HCT116 (cell line): ENCODE data around the gene EBI3. TPM values are rescaled to one million over a fixed set of nuclear protein-coding genes. Genes with fewer than 3 reads are reported as not detected.
A peak's percentile ranks its signal among the peaks of the same experiment; 100 is the strongest.
"Not testable (repeated sequence)": the region's sequence is repeated elsewhere in the genome, so short reads cannot be mapped to it uniquely, and the experiment has no call there.

ENCODE experiments used
- ATAC-seq: fragments of 200-7000 bp; cut with Tn5 transposase; 2 replicates; pipeline ENCODE4 v1.9.1; 2020; ENCODE audit warnings: mild to moderate bottlenecking, moderate library complexity
- BruUV-seq: library from RNA; stranded (reverse); fragments of 400-500 nt; replicated peaks from 2 replicates; lab custom pipeline; 2021; lab: Mats Ljungman, UMichigan
- CTCF ChIA-PET: fragments of 300-600 bp; sonication (Branson Sonifier 250); formaldehyde crosslinking; loops from one replicate; lab custom pipeline; 2021; ENCODE audit warnings: antibody characterized with exemption; lab: Charles Lee
- POLR2A ChIA-PET: fragments of 300-600, 350-600 bp; sonication (Branson Sonifier 250); formaldehyde crosslinking; loops from one replicate; lab custom pipeline; 2021; ENCODE audit warnings: antibody characterized with exemption; lab: Charles Lee
- RAD21 ChIA-PET, 2 experiments: fragments of 300-600 bp; sonication (Branson Sonifier 250); formaldehyde crosslinking; loops; one replicate each; lab custom pipeline; 2023; ENCODE audit warnings: low total read pairs in 2 of 2; ENCODE audit not compliant: uncharacterized antibody in 2 of 2, unreplicated experiment in 2 of 2, low non-redundant PET in 1 of 2; lab: Charles Lee
- DNase-seq: peaks from one replicate; pipeline ENCODE4 v3.0.0-alpha.2; 2010; ENCODE audit warnings: low read depth, low spot score
- H2AFZ ChIP-seq: fragments of 200-600 bp; shearing (Covaris generic), sonication (generic); 2 replicates; pipeline ENCODE4 v1.6.1; 2017; ENCODE audit warnings: low read depth, mixed run types, mixed read lengths, antibody characterized with exemption, low read length; ENCODE audit not compliant: poor library complexity, severe bottlenecking
- H3K27ac ChIP-seq: 2 replicates; pipeline ENCODE4 v1.5.1; 2012; ENCODE audit warnings: low read depth, low read length
- H3K27me3 ChIP-seq: fragments of 200-600 bp; sonication (generic); 2 replicates; pipeline ENCODE4 v1.6.1; 2016; ENCODE audit warnings: mixed run types, low read length, mixed read lengths; ENCODE audit not compliant: insufficient read depth
- H3K36me3 ChIP-seq, 2 experiments: fragments of 200-500 bp in 1 of 2; fragments of 200-600 bp in 1 of 2; sonication (Bioruptor generic) in 1 of 2; sonication (generic) in 1 of 2; 2 replicates each; pipeline versions ENCODE4 v1.5.1 to v1.6.1; 2014 to 2016; ENCODE audit warnings: low read length in 2 of 2, inconsistent platforms in 1 of 2, mixed read lengths in 1 of 2, mixed run types in 1 of 2; ENCODE audit not compliant: insufficient read depth in 2 of 2, control insufficient read depth in 1 of 2
- H3K4me1 ChIP-seq, 2 experiments: fragments of 200-600 bp in 1 of 2; sonication (generic) in 1 of 2; 2 replicates each; pipeline versions ENCODE4 v1.5.1 to v1.6.1; 2012 to 2017; ENCODE audit warnings: low read length in 2 of 2, inconsistent platforms in 1 of 2, mild to moderate bottlenecking in 1 of 2, mixed read lengths in 1 of 2, mixed run types in 1 of 2, moderate library complexity in 1 of 2; ENCODE audit not compliant: insufficient read depth in 2 of 2, control insufficient read depth in 1 of 2
- H3K4me2 ChIP-seq: fragments of 200-600 bp; sonication (generic); 2 replicates; pipeline ENCODE4 v1.6.1; 2017; ENCODE audit warnings: mixed run types, low read length, mixed read lengths
- H3K4me3 ChIP-seq, 2 experiments: fragments of 200-600 bp in 1 of 2; sonication (generic) in 1 of 2; replicated peaks in 1 of 2; 2 replicates each; pipeline ENCODE4 v1.5.1; 2011 to 2016; ENCODE audit warnings: low read length in 2 of 2, control low read depth in 1 of 2, low read depth in 1 of 2, mild to moderate bottlenecking in 1 of 2, mixed read lengths in 1 of 2, mixed run types in 1 of 2
- H3K79me2 ChIP-seq: fragments of 200-600 bp; sonication (generic); 2 replicates; pipeline ENCODE4 v1.6.1; 2017; ENCODE audit warnings: mild to moderate bottlenecking, mixed run types, low read length, moderate library complexity, mixed read lengths; ENCODE audit not compliant: insufficient read depth
- H3K9ac ChIP-seq: fragments of 200-600 bp; sonication (generic); 2 replicates; pipeline ENCODE4 v1.6.1; 2016; ENCODE audit warnings: low read length, mixed read lengths
- H3K9me2 ChIP-seq: fragments of 200-600 bp; sonication (generic), shearing (Covaris generic); 2 replicates; pipeline ENCODE4 v1.6.1; 2017; ENCODE audit warnings: mixed run types, mild to moderate bottlenecking, moderate library complexity; ENCODE audit not compliant: insufficient read depth
- H3K9me3 ChIP-seq, 2 experiments: fragments of 200-500 bp in 1 of 2; fragments of 200-600 bp in 1 of 2; sonication (Bioruptor generic) in 1 of 2; sonication (generic) in 1 of 2; 2 replicates each; pipeline ENCODE4 v1.6.1; 2014 to 2017; ENCODE audit warnings: low read length in 2 of 2, mixed read lengths in 2 of 2, inconsistent platforms in 1 of 2, low read depth in 1 of 2, mild to moderate bottlenecking in 1 of 2, mixed run types in 1 of 2, moderate library complexity in 1 of 2; ENCODE audit not compliant: control insufficient read depth in 1 of 2, insufficient read depth in 1 of 2
- H4K20me1 ChIP-seq: fragments of 200-600 bp; sonication (generic), shearing (Covaris generic); 2 replicates; pipeline ENCODE4 v1.6.1; 2017; ENCODE audit warnings: mixed run types, mild to moderate bottlenecking, moderate library complexity; ENCODE audit not compliant: insufficient read depth
- CBX3 ChIP-seq: IDR thresholded peaks from 2 replicates; pipeline ENCODE4 v1.6.1; 2012; ENCODE audit warnings: low read depth
- ELF1 ChIP-seq: IDR thresholded peaks from 2 replicates; pipeline ENCODE4 v1.6.1; 2012; ENCODE audit warnings: low read depth, borderline replicate concordance
- EZH2 ChIP-seq: fragments of 200-600 bp; sonication (generic); IDR thresholded peaks from 2 replicates; pipeline ENCODE4 v1.6.1; 2017; ENCODE audit warnings: antibody characterized with exemption, mixed run types
- JUND ChIP-seq: IDR thresholded peaks from 2 replicates; pipeline ENCODE4 v1.6.1; 2012
- RAD21 ChIP-seq: IDR thresholded peaks from 2 replicates; pipeline ENCODE4 v1.6.1; 2012; ENCODE audit warnings: low read depth, mild to moderate bottlenecking
- SIN3A ChIP-seq: IDR thresholded peaks from 2 replicates; pipeline ENCODE4 v1.6.1; 2012; ENCODE audit warnings: low read depth
- intact Hi-C: fragments of 100-400 bp; cut with micrococcal nuclease; formaldehyde crosslinking; loops from 2 replicates; pipeline ENCODE4 v1.10.0; 2022
- total RNA-seq: library from RNA; stranded (reverse); gene quantifications from one replicate; pipeline ENCODE4 v1.2.1, GENCODE V29; 2021; ENCODE audit not compliant: unreplicated experiment
- TF ChIP-seq, protein P1 (sequence below), 3 experiments: fragments of 200-600 bp in 1 of 3; sonication (generic) in 1 of 3; IDR thresholded peaks in 2 of 3; conservative IDR thresholded peaks in 1 of 3; 2 replicates each; pipeline ENCODE4 v1.5.1; 2012 to 2017; ENCODE audit warnings: low read depth in 2 of 3, low read length in 2 of 3, antibody characterized with exemption in 1 of 3, borderline replicate concordance in 1 of 3, control low read depth in 1 of 3, mild to moderate bottlenecking in 1 of 3, mixed read lengths in 1 of 3, mixed run types in 1 of 3, moderate library complexity in 1 of 3; ENCODE audit not compliant: insufficient read depth in 1 of 3
- TF ChIP-seq, protein P2 (sequence below): IDR thresholded peaks from 2 replicates; pipeline ENCODE4 v1.6.1; 2012; ENCODE audit warnings: low read depth

EBI3 gene
- total RNA-seq, 1 experiment from 2014 or later: 1.2 TPM

DNA sequence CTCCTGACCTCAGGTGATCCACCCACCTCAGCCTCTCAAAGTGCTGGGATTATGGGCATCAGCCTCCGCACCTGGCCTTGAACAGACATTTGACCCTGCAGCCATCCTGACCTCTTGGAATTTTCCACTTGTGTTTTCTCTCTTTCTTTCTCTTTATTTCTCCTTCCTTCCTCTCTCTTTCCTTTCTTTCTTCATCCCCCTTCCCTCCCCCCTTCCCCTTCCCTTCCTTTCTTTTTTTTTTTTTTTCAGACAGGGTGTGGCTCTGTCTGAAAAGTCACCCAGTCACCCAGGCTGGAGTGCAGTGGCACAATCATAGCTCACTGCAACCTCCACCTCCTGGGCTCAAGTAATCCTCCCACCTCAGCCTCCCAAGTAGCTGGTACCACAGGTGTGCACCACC, 10.8 kb upstream of the EBI3 start:
- not testable (repeated sequence) for H3K9me2 ChIP-seq

DNA sequence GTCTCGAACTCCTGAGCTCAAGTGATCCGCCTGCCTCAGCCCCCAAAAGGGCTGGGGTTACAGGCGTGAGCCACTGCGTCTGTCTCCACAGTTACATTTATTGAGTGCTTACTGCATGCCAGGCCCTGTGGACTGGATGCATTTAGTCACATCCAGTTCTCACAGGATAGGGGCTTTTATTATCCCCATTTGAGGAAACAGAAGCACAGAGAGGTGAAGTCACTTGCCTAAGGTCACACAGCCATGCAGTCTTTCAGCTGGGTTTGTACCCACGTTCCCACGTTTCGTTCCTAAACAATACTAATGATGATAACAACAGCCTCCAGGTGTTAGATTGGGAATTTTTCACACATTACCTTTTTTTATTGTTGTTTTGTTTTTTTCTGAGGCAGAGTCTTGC, 9.1 kb upstream of the EBI3 start:
- CTCF ChIA-PET: interaction anchor here (0.6 kb wide), 1 partner anchor 11 kb away, joined by 4 read pairs; no protein-coding TSS in a partner anchor

More for the DNA sequence above, 10.8 kb upstream of the EBI3 start:
- H3K4me2 ChIP-seq, H3K27me3 ChIP-seq, BruUV-seq, POLR2A ChIA-PET, RAD21 ChIA-PET, H3K9me3 ChIP-seq, ATAC-seq, H3K4me3 ChIP-seq, H3K79me2 ChIP-seq, H3K27ac ChIP-seq, H2AFZ ChIP-seq, intact Hi-C loops, H3K36me3 ChIP-seq, DNase-seq, H4K20me1 ChIP-seq, CTCF ChIA-PET, H3K9ac ChIP-seq: not testable (repeated sequence)
- peaks cover 11 to 23% of the 10 kb centered on the region in 2 experiments for H3K4me1 ChIP-seq

DNA sequence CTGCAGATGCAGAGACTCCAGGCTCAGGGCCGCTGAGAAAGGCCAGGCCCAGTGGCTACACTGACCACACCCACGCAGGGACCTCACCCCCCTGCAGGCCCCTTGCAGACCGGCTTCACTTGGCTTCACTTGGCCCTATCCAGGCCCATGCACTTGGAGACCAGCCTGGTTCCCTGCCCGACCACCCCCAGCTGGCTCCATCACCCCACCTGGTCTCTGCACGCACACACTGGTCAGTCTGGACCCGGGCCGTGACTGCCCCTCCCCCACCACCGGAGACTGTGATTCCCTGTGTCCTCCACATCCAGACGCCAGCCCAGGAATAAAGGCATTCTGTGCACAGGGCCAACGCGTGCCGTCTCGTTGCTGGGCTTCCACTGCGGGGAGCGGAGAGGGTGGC, 4.9 kb upstream of the EBI3 start:
- Histone ChIP-seq H3K36me3 (no peaks in the 10 kb centered on the region), H2AFZ (no peak overlapping the region), H3K4me1 (peaks cover 18 to 27% of the 10 kb centered on the region in 2 experiments), H3K9me2 (no peaks in the 10 kb centered on the region), H4K20me1 (no peaks in the 10 kb centered on the region), H3K27me3 (no peaks in the 10 kb centered on the region), H3K79me2 (no peaks in the 10 kb centered on the region), H3K27ac (no peak overlapping the region), H3K9ac (no peak overlapping the region), H3K4me3 (no peak overlapping the region), H3K4me2 (no peak overlapping the region), H3K9me3 (no peaks in the 10 kb centered on the region)
- POLR2A ChIA-PET: no interaction called here
- no peak for ATAC-seq
- CTCF ChIA-PET: no interaction called here
- no peak for DNase-seq
- RAD21 ChIA-PET: no interaction called here
- no TSS peak for BruUV-seq
- intact Hi-C loops: no loop called here
- TF ChIP-seq, protein P1, sequence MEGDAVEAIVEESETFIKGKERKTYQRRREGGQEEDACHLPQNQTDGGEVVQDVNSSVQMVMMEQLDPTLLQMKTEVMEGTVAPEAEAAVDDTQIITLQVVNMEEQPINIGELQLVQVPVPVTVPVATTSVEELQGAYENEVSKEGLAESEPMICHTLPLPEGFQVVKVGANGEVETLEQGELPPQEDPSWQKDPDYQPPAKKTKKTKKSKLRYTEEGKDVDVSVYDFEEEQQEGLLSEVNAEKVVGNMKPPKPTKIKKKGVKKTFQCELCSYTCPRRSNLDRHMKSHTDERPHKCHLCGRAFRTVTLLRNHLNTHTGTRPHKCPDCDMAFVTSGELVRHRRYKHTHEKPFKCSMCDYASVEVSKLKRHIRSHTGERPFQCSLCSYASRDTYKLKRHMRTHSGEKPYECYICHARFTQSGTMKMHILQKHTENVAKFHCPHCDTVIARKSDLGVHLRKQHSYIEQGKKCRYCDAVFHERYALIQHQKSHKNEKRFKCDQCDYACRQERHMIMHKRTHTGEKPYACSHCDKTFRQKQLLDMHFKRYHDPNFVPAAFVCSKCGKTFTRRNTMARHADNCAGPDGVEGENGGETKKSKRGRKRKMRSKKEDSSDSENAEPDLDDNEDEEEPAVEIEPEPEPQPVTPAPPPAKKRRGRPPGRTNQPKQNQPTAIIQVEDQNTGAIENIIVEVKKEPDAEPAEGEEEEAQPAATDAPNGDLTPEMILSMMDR (IDR thresholded peaks at IDR 0.05 in 2 of 3, conservative IDR thresholded peaks at IDR 0.05 in 1 of 3; ENCODE audit: borderline replicate concordance in 1 of 3, insufficient read depth in 1 of 3, low read depth in 2 of 3, low read length in 2 of 3): no peak
- TF ChIP-seq, protein P2, sequence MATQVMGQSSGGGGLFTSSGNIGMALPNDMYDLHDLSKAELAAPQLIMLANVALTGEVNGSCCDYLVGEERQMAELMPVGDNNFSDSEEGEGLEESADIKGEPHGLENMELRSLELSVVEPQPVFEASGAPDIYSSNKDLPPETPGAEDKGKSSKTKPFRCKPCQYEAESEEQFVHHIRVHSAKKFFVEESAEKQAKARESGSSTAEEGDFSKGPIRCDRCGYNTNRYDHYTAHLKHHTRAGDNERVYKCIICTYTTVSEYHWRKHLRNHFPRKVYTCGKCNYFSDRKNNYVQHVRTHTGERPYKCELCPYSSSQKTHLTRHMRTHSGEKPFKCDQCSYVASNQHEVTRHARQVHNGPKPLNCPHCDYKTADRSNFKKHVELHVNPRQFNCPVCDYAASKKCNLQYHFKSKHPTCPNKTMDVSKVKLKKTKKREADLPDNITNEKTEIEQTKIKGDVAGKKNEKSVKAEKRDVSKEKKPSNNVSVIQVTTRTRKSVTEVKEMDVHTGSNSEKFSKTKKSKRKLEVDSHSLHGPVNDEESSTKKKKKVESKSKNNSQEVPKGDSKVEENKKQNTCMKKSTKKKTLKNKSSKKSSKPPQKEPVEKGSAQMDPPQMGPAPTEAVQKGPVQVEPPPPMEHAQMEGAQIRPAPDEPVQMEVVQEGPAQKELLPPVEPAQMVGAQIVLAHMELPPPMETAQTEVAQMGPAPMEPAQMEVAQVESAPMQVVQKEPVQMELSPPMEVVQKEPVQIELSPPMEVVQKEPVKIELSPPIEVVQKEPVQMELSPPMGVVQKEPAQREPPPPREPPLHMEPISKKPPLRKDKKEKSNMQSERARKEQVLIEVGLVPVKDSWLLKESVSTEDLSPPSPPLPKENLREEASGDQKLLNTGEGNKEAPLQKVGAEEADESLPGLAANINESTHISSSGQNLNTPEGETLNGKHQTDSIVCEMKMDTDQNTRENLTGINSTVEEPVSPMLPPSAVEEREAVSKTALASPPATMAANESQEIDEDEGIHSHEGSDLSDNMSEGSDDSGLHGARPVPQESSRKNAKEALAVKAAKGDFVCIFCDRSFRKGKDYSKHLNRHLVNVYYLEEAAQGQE: no peak
- TF ChIP-seq ELF1: no peak
- no peak for TF ChIP-seq JUND
- no peak for TF ChIP-seq RAD21

More for the DNA sequence above, 9.1 kb upstream of the EBI3 start:
- POLR2A ChIA-PET: no interaction called here
- DNase-seq (no peak), ATAC-seq (no peak)
- H3K9ac ChIP-seq: no peak overlapping the region
- H3K9me3 ChIP-seq: no peaks in the 10 kb centered on the region; a peak in 1 of 4 replicates
- BruUV-seq: no TSS peak
- H3K36me3 ChIP-seq: no peaks in the 10 kb centered on the region
- intact Hi-C loops: no loop called here
- H3K9me2 ChIP-seq: no peaks in the 10 kb centered on the region
- H3K4me1 ChIP-seq: peaks cover 11 to 23% of the 10 kb centered on the region in 2 experiments
- no peaks in the 10 kb centered on the region for H4K20me1 ChIP-seq
- RAD21 ChIA-PET: no interaction called here
- no peak overlapping the region for H3K4me3 ChIP-seq
- no peaks in the 10 kb centered on the region for H3K79me2 ChIP-seq
- TF ChIP-seq SIN3A (no peak), EZH2 (no peak), CBX3 (no peak), ELF1 (no peak)
- no peaks in the 10 kb centered on the region for H3K27me3 ChIP-seq
- peak overlapping the region; percentile 53 for H3K4me2 ChIP-seq
- H2AFZ ChIP-seq: no peak overlapping the region
- no peak overlapping the region for H3K27ac ChIP-seq
